ENCODE results near the gene CLEC7A.

DNA sequence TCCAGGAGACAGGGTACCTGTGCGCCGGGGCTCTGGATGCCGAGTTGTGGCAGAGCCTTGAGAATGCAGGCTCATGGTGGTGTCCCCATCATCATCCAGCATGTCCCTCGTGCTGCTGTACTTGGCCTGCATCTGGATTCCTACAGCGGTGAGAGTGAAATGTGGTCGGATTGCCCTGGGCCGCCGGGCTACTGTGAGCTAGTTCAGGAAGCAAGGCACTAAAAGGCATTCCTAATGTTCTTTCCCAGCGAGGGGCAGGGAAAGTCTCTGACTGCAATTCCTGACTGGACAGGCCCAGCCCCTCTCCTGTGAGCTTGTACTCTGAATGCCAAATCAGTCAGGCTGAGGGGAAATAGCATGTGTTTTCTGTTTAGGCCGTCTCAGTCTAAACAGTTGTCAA is 31.2 kb downstream of the CLEC7A start, which contains the start of gene CLEC1A:
- TF ChIP-seq, protein P1, sequence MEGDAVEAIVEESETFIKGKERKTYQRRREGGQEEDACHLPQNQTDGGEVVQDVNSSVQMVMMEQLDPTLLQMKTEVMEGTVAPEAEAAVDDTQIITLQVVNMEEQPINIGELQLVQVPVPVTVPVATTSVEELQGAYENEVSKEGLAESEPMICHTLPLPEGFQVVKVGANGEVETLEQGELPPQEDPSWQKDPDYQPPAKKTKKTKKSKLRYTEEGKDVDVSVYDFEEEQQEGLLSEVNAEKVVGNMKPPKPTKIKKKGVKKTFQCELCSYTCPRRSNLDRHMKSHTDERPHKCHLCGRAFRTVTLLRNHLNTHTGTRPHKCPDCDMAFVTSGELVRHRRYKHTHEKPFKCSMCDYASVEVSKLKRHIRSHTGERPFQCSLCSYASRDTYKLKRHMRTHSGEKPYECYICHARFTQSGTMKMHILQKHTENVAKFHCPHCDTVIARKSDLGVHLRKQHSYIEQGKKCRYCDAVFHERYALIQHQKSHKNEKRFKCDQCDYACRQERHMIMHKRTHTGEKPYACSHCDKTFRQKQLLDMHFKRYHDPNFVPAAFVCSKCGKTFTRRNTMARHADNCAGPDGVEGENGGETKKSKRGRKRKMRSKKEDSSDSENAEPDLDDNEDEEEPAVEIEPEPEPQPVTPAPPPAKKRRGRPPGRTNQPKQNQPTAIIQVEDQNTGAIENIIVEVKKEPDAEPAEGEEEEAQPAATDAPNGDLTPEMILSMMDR (IDR thresholded peaks at IDR 0.05 in 8 of 11, conservative IDR thresholded peaks at IDR 0.05 in 3 of 11) = no peak
- TF ChIP-seq POLR2AphosphoS5 (IDR thresholded peaks at IDR 0.05) = peak; percentile 48 to 83 (median 76)

All from spleen (tissue), 7 donors.